ENCODE measurements around the gene MRLN. TPM values are rescaled to one million over a fixed set of nuclear protein-coding genes. Genes with fewer than 3 reads are reported as not detected.

MRLN gene
- polyA plus RNA-seq, 1 donor from 2014 or later = not detected

GRCh38 chr10:59724098-59724938 is 28.9 kb downstream of the MRLN start:
- no peaks in the 10 kb centered on the region for H3F3A ChIP-seq (ENCODE audit: insufficient read depth, low read length, poor library complexity, severe bottlenecking)
- H4K20me1 ChIP-seq (ENCODE audit: insufficient read depth) = no peaks in the 10 kb centered on the region
- no peaks in the 10 kb centered on the region for H3K9me3 ChIP-seq (ENCODE audit: low read length)
- H3K4me3 ChIP-seq (ENCODE audit: low read length) = no peak overlapping the region
- no peaks in the 10 kb centered on the region for H3K9me2 ChIP-seq (ENCODE audit: insufficient read depth, low read length)
- TF ChIP-seq MXI1 (conservative IDR thresholded peaks at IDR 0.05; ENCODE audit: poor library complexity, severe bottlenecking) (no peak), REST (IDR thresholded peaks at IDR 0.05; ENCODE audit: borderline replicate concordance) (no peak), POLR2AphosphoS5 (IDR thresholded peaks at IDR 0.05) (no peak), EP300 (conservative IDR thresholded peaks at IDR 0.05; ENCODE audit: poor library complexity, severe bottlenecking) (no peak), RAD21 (conservative IDR thresholded peaks at IDR 0.05) (no peak), TAF1 (IDR thresholded peaks at IDR 0.05; ENCODE audit: low read depth) (no peak), EZH2 (IDR thresholded peaks at IDR 0.05; ENCODE audit: borderline replicate concordance, insufficient read depth, low read length, poor library complexity, severe bottlenecking) (no peak), SMC3 (conservative IDR thresholded peaks at IDR 0.05; ENCODE audit: poor library complexity) (no peak)
- TF ChIP-seq, protein P1, sequence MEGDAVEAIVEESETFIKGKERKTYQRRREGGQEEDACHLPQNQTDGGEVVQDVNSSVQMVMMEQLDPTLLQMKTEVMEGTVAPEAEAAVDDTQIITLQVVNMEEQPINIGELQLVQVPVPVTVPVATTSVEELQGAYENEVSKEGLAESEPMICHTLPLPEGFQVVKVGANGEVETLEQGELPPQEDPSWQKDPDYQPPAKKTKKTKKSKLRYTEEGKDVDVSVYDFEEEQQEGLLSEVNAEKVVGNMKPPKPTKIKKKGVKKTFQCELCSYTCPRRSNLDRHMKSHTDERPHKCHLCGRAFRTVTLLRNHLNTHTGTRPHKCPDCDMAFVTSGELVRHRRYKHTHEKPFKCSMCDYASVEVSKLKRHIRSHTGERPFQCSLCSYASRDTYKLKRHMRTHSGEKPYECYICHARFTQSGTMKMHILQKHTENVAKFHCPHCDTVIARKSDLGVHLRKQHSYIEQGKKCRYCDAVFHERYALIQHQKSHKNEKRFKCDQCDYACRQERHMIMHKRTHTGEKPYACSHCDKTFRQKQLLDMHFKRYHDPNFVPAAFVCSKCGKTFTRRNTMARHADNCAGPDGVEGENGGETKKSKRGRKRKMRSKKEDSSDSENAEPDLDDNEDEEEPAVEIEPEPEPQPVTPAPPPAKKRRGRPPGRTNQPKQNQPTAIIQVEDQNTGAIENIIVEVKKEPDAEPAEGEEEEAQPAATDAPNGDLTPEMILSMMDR (IDR thresholded peaks at IDR 0.05; ENCODE audit: poor library complexity, severe bottlenecking) = no peak
- no peaks in the 10 kb centered on the region for H3K27me3 ChIP-seq (ENCODE audit: insufficient read depth, low read depth, low read length)
- H3K27ac ChIP-seq (ENCODE audit: low read length) = no peak overlapping the region
- H3K4me2 ChIP-seq (ENCODE audit: low read length) = no peak overlapping the region
- no peak overlapping the region for H2AFZ ChIP-seq (ENCODE audit: low read depth, low read length)
- no peaks in the 10 kb centered on the region for H3K36me3 ChIP-seq (ENCODE audit: insufficient read depth, low read length)
- H3K79me2 ChIP-seq (replicated peaks; ENCODE audit: insufficient read depth, low read length) = no peaks in the 10 kb centered on the region
- H3K9ac ChIP-seq (ENCODE audit: low read length) = no peak overlapping the region

GRCh38 chr10:59720377-59720776 is 32.9 kb downstream of the MRLN start:
- Histone ChIP-seq H4K20me1 (ENCODE audit: insufficient read depth) (no peaks in the 10 kb centered on the region), H3F3A (ENCODE audit: insufficient read depth, low read length, poor library complexity, severe bottlenecking) (no peaks in the 10 kb centered on the region), H3K79me2 (replicated peaks; ENCODE audit: insufficient read depth, low read length) (no peaks in the 10 kb centered on the region), H3K9me3 (ENCODE audit: low read length) (no peaks in the 10 kb centered on the region), H3K36me3 (ENCODE audit: insufficient read depth, low read length) (no peaks in the 10 kb centered on the region), H2AFZ (ENCODE audit: low read depth, low read length) (no peak overlapping the region), H3K27ac (ENCODE audit: low read length) (no peak overlapping the region), H3K9me2 (ENCODE audit: insufficient read depth, low read length) (no peaks in the 10 kb centered on the region), H3K9ac (ENCODE audit: low read length) (no peak overlapping the region), H3K4me3 (ENCODE audit: low read length) (no peak overlapping the region), H3K27me3 (ENCODE audit: insufficient read depth, low read depth, low read length) (no peaks in the 10 kb centered on the region), H3K4me2 (ENCODE audit: low read length) (no peak overlapping the region)
- TF ChIP-seq TAF1 (IDR thresholded peaks at IDR 0.05; ENCODE audit: low read depth) (no peak), EP300 (conservative IDR thresholded peaks at IDR 0.05; ENCODE audit: poor library complexity, severe bottlenecking) (no peak), REST (IDR thresholded peaks at IDR 0.05; ENCODE audit: borderline replicate concordance) (no peak), RAD21 (conservative IDR thresholded peaks at IDR 0.05) (no peak), EZH2 (IDR thresholded peaks at IDR 0.05; ENCODE audit: borderline replicate concordance, insufficient read depth, low read length, poor library complexity, severe bottlenecking) (no peak), POLR2AphosphoS5 (IDR thresholded peaks at IDR 0.05) (no peak), SMC3 (conservative IDR thresholded peaks at IDR 0.05; ENCODE audit: poor library complexity) (no peak), MXI1 (conservative IDR thresholded peaks at IDR 0.05; ENCODE audit: poor library complexity, severe bottlenecking) (no peak)
- TF ChIP-seq, protein P1 (IDR thresholded peaks at IDR 0.05; ENCODE audit: poor library complexity, severe bottlenecking) = no peak

Data from neural cell (in vitro differentiated cells).